Left ventricle myocardium inferior (tissue), 1 donor: ENCODE results near the gene BIVM. TPM values are rescaled to one million over a fixed set of nuclear protein-coding genes. Genes with fewer than 3 reads are reported as not detected.

Experiments
- DNase-seq: peaks from one replicate; pipeline ENCODE4 v3.0.0-alpha.2; 2020
- H3K27ac ChIP-seq: fragments of 200-600 bp; replicated peaks from 2 replicates; pipeline ENCODE4 v1.8.0; 2021
- H3K27me3 ChIP-seq: fragments of 200-600 bp; 2 replicates; pipeline ENCODE4 v1.8.0; 2021; ENCODE audit warnings: low read depth
- H3K36me3 ChIP-seq: fragments of 200-600 bp; 2 replicates; pipeline ENCODE4 v1.8.0; 2021
- H3K4me1 ChIP-seq: fragments of 200-600 bp; 2 replicates; pipeline ENCODE4 v1.8.0; 2021
- H3K4me3 ChIP-seq: fragments of 200-600 bp; 2 replicates; pipeline ENCODE4 v1.8.0; 2021; ENCODE audit warnings: mild to moderate bottlenecking, moderate library complexity
- H3K9me3 ChIP-seq: fragments of 200-600 bp; replicated peaks from 2 replicates; pipeline ENCODE4 v1.8.0; 2021
- intact Hi-C: fragments of 100-400 bp; cut with micrococcal nuclease; formaldehyde crosslinking; loops from one replicate; pipeline ENCODE4 v1.11.0; 2022
- total RNA-seq: library from RNA; stranded (reverse); fragmentation: NEBNext Ultra II Directional; extraction: Animal tissue kit (Norgen Biotek cat#: 25700); gene quantifications from one replicate; pipeline ENCODE4 v1.2.1, GENCODE V29; 2021
- TF ChIP-seq, protein P1 (sequence below): fragments of 200-600 bp; IDR thresholded peaks from 2 replicates; pipeline ENCODE4 v1.8.0; 2021; ENCODE audit warnings: antibody characterized with exemption, mild to moderate bottlenecking, borderline replicate concordance
- donor health status: DM: no; HTN: yes; CAD: no; lungs with severe emphysema.

The BIVM gene
- total RNA-seq, 1 donor from 2014 or later: 37.5 TPM

DNA sequence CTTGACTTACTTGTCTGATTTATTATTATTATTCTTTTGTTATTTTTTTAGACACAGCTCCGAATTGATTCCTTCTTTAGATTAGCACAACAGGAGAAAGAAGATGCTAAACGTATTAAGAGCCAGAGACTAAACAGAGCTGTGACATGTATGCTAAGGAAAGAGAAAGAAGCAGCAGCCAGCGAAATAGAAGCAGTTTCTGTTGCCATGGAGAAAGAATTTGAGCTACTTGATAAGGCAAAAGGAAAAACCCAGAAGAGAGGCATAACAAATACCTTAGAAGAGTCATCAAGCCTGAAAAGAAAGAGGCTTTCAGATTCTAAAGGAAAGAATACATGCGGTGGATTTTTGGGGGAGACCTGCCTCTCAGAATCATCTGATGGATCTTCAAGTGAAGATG lies 76.3 kb downstream of the BIVM start:
- peaks cover 54% of the 10 kb centered on the region for H3K36me3 ChIP-seq
- H3K27ac ChIP-seq: no peak overlapping the region
- no peaks in the 10 kb centered on the region for H3K9me3 ChIP-seq
- H3K4me3 ChIP-seq: no peak overlapping the region
- H3K27me3 ChIP-seq: no peaks in the 10 kb centered on the region
- intact Hi-C loops: no loop called here
- H3K4me1 ChIP-seq: peaks cover 37% of the 10 kb centered on the region
- TF ChIP-seq, protein P1, sequence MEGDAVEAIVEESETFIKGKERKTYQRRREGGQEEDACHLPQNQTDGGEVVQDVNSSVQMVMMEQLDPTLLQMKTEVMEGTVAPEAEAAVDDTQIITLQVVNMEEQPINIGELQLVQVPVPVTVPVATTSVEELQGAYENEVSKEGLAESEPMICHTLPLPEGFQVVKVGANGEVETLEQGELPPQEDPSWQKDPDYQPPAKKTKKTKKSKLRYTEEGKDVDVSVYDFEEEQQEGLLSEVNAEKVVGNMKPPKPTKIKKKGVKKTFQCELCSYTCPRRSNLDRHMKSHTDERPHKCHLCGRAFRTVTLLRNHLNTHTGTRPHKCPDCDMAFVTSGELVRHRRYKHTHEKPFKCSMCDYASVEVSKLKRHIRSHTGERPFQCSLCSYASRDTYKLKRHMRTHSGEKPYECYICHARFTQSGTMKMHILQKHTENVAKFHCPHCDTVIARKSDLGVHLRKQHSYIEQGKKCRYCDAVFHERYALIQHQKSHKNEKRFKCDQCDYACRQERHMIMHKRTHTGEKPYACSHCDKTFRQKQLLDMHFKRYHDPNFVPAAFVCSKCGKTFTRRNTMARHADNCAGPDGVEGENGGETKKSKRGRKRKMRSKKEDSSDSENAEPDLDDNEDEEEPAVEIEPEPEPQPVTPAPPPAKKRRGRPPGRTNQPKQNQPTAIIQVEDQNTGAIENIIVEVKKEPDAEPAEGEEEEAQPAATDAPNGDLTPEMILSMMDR: no peak
- no peak for DNase-seq

DNA sequence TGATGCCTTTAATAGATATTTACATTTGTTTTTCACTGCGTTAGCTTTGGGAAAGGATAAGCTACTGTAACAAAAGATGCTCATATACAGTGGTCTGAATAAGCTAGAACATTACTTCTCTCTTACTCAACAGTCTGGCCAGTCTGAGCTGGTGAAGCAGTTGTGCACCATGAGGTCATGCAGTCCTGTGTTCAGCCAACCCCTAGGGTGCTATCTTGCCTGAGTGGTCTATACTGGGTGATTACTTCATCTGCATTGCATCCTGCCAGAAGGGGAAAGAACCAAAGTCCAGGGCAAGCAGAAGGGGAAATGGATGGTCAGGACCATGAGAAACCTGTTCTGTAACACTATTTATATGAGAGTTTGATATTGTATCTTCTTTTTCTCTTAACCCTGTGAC lies 78.4 kb downstream of the BIVM start:
- H3K36me3 ChIP-seq: peaks cover 46% of the 10 kb centered on the region

DNA sequence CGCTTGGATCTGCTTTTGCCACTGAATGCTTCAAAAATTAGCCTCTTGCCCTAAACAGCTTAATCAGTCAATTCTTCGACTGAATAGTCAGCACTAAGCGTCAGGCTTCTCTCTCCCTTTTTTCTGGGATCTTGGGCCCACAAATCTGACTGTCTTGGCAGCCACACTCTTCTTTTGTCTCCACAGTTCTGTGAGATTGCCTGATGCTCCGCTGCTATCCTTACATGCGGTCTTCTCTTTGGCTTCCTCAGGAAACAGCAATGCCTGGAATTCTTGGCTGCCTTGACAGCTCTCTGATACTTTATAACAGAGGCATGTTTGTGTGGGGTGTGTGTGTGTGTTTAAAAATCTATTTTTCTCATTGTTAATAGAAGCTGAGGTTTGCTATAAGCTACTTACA lies 79.6 kb downstream of the BIVM start:
- Histone ChIP-seq H3K9me3 (no peaks in the 10 kb centered on the region), H3K4me1 (peaks cover 20% of the 10 kb centered on the region), H3K4me3 (no peak overlapping the region), H3K27ac (peak overlapping the region; percentile 10), H3K36me3 (peaks cover 34% of the 10 kb centered on the region), H3K27me3 (no peaks in the 10 kb centered on the region)
- intact Hi-C loops: no loop called here
- DNase-seq: no peak
- TF ChIP-seq, protein P1: no peak

More for the DNA sequence above, 78.4 kb downstream of the BIVM start:
- H3K4me1 ChIP-seq: peaks cover 20% of the 10 kb centered on the region
- TF ChIP-seq, protein P1: no peak
- H3K27me3 ChIP-seq: no peaks in the 10 kb centered on the region
- H3K4me3 ChIP-seq: no peak overlapping the region
- peak overlapping the region; percentile 4 for H3K27ac ChIP-seq
- H3K9me3 ChIP-seq: no peaks in the 10 kb centered on the region
- no peak for DNase-seq
- intact Hi-C loops: no loop called here

DNA sequence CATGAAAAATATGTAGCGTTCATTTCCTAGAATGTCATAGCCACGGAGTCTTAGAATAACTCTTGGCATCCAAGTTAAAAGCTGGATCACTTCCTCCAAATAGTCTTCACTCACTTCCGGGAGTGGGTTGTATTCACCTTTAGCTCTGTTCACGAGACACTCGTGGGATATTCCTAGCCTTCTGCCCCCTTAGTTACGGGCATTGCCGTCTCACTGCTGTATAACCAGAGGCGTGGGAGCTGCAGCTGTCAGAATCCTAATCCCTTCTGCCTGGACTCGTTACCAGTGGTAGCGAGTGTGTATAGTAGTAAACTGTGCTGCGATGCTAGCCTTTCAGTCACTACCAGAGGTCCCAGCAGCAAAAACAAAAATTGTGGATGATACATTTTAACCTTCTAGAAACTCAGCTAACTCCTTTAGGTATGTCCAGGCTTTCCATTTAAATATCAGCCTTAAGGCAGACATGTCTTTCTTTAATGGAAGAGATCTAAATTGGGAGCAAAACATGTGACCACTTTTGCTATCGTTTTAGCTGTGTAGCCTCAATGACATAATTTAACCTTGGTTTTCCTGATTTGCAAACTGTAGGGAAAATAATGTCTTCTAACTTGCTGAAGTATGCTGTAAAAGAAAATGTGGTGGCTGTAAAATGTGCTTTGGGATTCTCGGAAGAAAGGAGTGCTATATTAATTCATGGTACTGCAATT lies 81.0 kb downstream of the BIVM start:
- TF ChIP-seq, protein P1: no peak
- Histone ChIP-seq H3K27ac (peak overlapping the region; percentile 81), H3K4me1 (peaks cover 20% of the 10 kb centered on the region), H3K9me3 (no peaks in the 10 kb centered on the region), H3K36me3 (peaks cover 19% of the 10 kb centered on the region), H3K4me3 (peak overlapping the region; percentile 48), H3K27me3 (no peaks in the 10 kb centered on the region)
- intact Hi-C loops: no loop called here
- no peak for DNase-seq

DNA sequence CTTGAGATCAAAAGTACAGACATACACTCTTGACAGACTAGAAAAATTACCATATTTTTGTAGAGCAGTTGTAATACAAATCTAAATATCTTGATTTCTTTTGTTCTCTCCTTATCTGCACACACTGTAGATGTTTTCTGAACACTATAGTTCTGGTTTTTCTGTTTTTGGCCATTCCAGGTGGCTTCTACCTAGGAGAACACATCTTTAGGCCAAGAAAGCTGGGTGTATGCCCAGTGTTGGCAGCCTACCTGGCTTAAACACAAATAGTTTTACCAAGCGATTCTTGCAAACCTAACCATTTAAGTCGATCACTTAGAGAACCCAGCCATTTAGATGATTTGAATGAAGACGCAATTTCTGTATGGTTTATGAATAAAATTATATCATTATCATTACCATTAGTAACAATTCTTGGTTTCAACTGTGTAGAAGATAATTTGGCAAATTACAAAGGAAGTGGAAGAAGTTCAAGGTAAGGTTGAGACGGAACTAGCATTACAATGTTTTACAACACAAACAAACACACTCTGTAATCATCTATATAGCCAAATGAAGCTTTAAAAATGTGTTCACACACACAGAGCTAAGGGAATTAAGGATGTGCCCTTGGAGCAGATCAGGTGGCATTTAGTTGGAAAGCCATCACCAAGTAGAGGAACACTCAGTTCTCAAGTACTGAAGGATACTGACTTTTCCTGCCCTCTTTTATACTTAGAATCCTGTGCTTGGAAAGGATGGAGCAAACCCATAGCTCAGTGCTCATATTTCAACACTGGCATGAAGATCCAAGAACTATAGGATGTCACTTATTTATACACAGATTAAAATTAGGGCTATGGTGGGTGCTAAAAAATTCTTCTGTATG lies 83.1 kb downstream of the BIVM start:
- no peaks in the 10 kb centered on the region for H3K9me3 ChIP-seq
- intact Hi-C loops: no loop called here
- TF ChIP-seq, protein P1: no peak
- H3K27ac ChIP-seq: no peak overlapping the region
- H3K27me3 ChIP-seq: no peaks in the 10 kb centered on the region
- peaks cover 18% of the 10 kb centered on the region for H3K4me1 ChIP-seq
- H3K36me3 ChIP-seq: no peaks in the 10 kb centered on the region
- no peak for DNase-seq
- H3K4me3 ChIP-seq: no peak overlapping the region

Other genes with a start within 250 kb of the BIVM start
- gene TPP2, start 202.1 kb upstream of the BIVM start, total RNA-seq: 29.0 TPM
- gene METTL21C, start 104.1 kb upstream of the BIVM start, total RNA-seq: not detected
- gene TEX30, start 25.3 kb upstream of the BIVM start, total RNA-seq: 8.1 TPM
- 3.4 TPM for gene POGLUT2, start 143 bp upstream of the BIVM start, total RNA-seq
- 30.4 TPM for gene ERCC5, start 46.9 kb downstream of the BIVM start, total RNA-seq